Chondrocyte (in vitro differentiated cells): ENCODE results near the gene SSR1. TPM values are rescaled to one million over a fixed set of nuclear protein-coding genes. Genes with fewer than 3 reads are reported as not detected.
"Not testable (repeated sequence)": the region's sequence is repeated elsewhere in the genome, so short reads cannot be mapped to it uniquely, and the experiment has no call there.

Experiments
- DNase-seq: peaks from one replicate; pipeline ENCODE4 v3.0.0; 2021; ENCODE audit warnings: mixed read lengths, low spot score
- H3K27ac Mint-ChIP-seq: one replicate; pipeline ENCODE4 v1.8.0; 2021; ENCODE audit warnings: mild to moderate bottlenecking, moderate library complexity, mixed read lengths; ENCODE audit not compliant: unreplicated experiment
- H3K27me3 Mint-ChIP-seq: 2 replicates; pipeline ENCODE4 v1.8.0; 2021; ENCODE audit warnings: low read depth, mixed read lengths
- H3K36me3 Mint-ChIP-seq: 2 replicates; pipeline ENCODE4 v1.8.0; 2021; ENCODE audit warnings: low read depth, mixed read lengths
- H3K4me1 Mint-ChIP-seq: 2 replicates; pipeline ENCODE4 v1.8.0; 2021; ENCODE audit warnings: low read depth, mild to moderate bottlenecking, mixed read lengths
- H3K4me3 Mint-ChIP-seq: one replicate; pipeline ENCODE4 v1.8.0; 2021; ENCODE audit warnings: mild to moderate bottlenecking, moderate library complexity, mixed read lengths; ENCODE audit not compliant: unreplicated experiment
- H3K9me3 Mint-ChIP-seq: 2 replicates; pipeline ENCODE4 v1.8.0; 2021; ENCODE audit warnings: low read depth, mixed read lengths
- CTCF ChIP-seq: fragments of 200-600 bp; sonication (generic); IDR thresholded peaks from 2 replicates; pipeline ENCODE4 v1.5.0; 2021; ENCODE audit warnings: antibody characterized with exemption, mild to moderate bottlenecking, moderate library complexity
- long read RNA-seq: library from polyadenylated mRNA; stranded (forward); transcript quantifications from one replicate; pipeline ENCODE4 v2.0.0, GENCODE V29; 2021
- total RNA-seq: library from RNA; stranded (reverse); gene quantifications from 3 replicates; pipeline ENCODE4 v1.2.1, GENCODE V29; 2021

Gene SSR1
- 236 to 416 TPM (median 247 TPM) in 3 replicates for total RNA-seq
- long read RNA-seq, full-length matches to known transcripts: 214 of 259 reads
- long read RNA-seq, partial matches to known transcripts: 26 of 259 reads
- long read RNA-seq, other reads (novel, unspliced or antisense): 19 of 259 reads

- DNase-seq: peak; percentile 99
- H3K4me3 Mint-ChIP-seq: peak within 1 kb of the TSS; percentile 93
- peaks cover 47% of the 10 kb centered on the region for H3K4me1 Mint-ChIP-seq
- H3K36me3 Mint-ChIP-seq: peaks cover 13% of the 10 kb centered on the region
- no peaks in the 10 kb centered on the region for H3K9me3 Mint-ChIP-seq
- H3K27me3 Mint-ChIP-seq: no peaks in the 10 kb centered on the region
- no peak for TF ChIP-seq CTCF
- peak within 1 kb of the TSS; percentile 97 for H3K27ac Mint-ChIP-seq
These were observed at the start of gene SSR1 for GRCh38 chr6:7312616-7313504. Gene SSR1 (minus strand): TSS chr6:7313199. CDS start chr6:7313120, 79 bp downstream.

- Mint-ChIP-seq H3K4me1 (peaks cover 16% of the 10 kb centered on the region), H3K9me3 (peaks cover 12% of the 10 kb centered on the region)
- H3K27ac Mint-ChIP-seq, DNase-seq, H3K27me3 Mint-ChIP-seq, H3K4me3 Mint-ChIP-seq, H3K36me3 Mint-ChIP-seq: not testable (repeated sequence)
These were observed 38.9 kb upstream of the SSR1 start for GRCh38 chr6:7351916-7352315.

- not testable (repeated sequence) for DNase-seq, H3K27me3 Mint-ChIP-seq, H3K27ac Mint-ChIP-seq, H3K36me3 Mint-ChIP-seq, H3K4me3 Mint-ChIP-seq
- H3K9me3 Mint-ChIP-seq: peaks cover 12% of the 10 kb centered on the region
- peaks cover 20% of the 10 kb centered on the region for H3K4me1 Mint-ChIP-seq
These were observed 37.6 kb upstream of the SSR1 start for GRCh38 chr6:7350591-7350990.

DNA sequence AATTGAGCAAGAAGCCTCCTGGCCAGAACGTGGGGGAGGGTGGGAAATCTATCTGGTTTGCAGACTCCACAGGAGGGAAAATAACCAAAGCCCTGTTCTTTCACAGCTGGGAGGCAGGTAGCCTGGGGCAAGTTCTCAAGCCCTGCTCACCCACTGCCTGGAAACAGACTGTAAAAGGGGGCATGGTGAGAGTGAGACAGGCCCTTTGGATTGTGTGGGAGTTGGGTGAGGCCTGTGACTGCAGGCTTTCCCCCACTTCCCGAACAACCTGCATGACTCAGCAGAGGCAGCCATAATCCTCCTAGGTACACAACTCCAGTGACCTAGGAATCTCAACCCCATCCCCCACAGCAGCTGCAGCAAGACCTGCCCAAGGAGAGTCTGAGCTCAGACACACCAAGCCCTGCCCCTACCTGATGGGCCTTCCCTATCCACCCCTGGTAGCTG lies 34.6 kb upstream of the SSR1 start:
- H3K4me1 Mint-ChIP-seq: peaks cover 40% of the 10 kb centered on the region
- peak overlapping the region; percentile 27 for H3K27ac Mint-ChIP-seq
- DNase-seq, H3K27me3 Mint-ChIP-seq, H3K4me3 Mint-ChIP-seq, H3K9me3 Mint-ChIP-seq, H3K36me3 Mint-ChIP-seq: not testable (repeated sequence)

DNA sequence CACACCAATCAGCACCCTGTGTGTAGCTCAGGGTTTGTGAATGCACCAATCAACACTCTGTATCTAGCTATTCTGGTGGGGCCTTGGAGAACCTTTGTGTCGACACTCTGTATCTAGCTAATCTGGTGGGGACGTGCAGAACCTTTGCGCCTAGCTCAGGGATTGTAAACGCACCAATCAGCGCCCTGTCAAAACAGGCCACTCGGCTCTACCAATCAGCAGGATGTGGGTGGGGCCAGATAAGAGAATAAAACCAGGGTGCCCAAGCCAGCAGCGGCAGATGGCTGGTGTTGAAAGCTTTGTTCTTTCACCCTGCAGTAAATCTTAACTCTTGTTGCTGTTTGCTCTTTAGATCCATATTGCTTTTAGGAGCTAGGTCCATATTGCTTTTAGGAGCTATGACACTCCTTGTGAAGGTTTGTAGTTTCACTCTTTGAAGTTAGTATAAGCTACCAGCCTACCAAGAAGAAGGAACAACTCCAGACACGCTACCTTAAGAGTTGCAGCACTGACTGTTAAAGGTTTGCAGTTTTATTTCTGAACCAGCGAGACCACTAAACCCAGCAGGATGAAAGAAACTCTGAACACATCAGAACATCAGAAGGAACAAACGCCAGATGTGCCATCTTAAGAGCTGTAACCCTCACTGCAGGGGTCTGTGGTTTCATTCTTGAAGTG lies 31.9 kb upstream of the SSR1 start:
- not testable (repeated sequence) for H3K9me3 Mint-ChIP-seq, H3K27me3 Mint-ChIP-seq, H3K36me3 Mint-ChIP-seq, H3K4me3 Mint-ChIP-seq, H3K27ac Mint-ChIP-seq, DNase-seq
- H3K4me1 Mint-ChIP-seq: peaks cover 45% of the 10 kb centered on the region

GRCh38 chr6:7343546-7344475 lies 30.8 kb upstream of the SSR1 start:
- DNase-seq: no peak
- Mint-ChIP-seq H3K9me3 (peaks cover 7% of the 10 kb centered on the region), H3K4me3 (no peak overlapping the region), H3K27ac (no peak overlapping the region), H3K27me3 (no peaks in the 10 kb centered on the region), H3K4me1 (peaks cover 45% of the 10 kb centered on the region), H3K36me3 (peaks cover 2% of the 10 kb centered on the region)
- no peak for TF ChIP-seq CTCF
